Activated gamma-delta T cell treated with anti-CD3 and anti-CD28 coated beads, Interleukin-2, amount 50 U/mL, for 16 hours (primary cell): ENCODE results near the gene MOCS2.
"Not testable (repeated sequence)": the region's sequence is repeated elsewhere in the genome, so short reads cannot be mapped to it uniquely, and the experiment has no call there.

Experiments
- DNase-seq: peaks from one replicate; pipeline ENCODE4 v3.0.0-alpha.2; 2020; ENCODE audit warnings: low read depth

Gene MOCS2

GRCh38 chr5:53109443-53110127 lies at the start of gene MOCS2:
MOCS2 (minus strand) TSS chr5:53109757; CDS start chr5:53107174, 2,583 bp downstream.
- DNase-seq = peak; percentile 80

GRCh38 chr5:53151713-53152458 lies 42.3 kb upstream of the MOCS2 start:
- DNase-seq = no peak

GRCh38 chr5:53133020-53133419 lies 23.5 kb upstream of the MOCS2 start:
- no peak for DNase-seq

- DNase-seq = no peak
Observed at GRCh38 chr5:53130266-53130665, 20.7 kb upstream of the MOCS2 start.

- no peak for DNase-seq
Observed at GRCh38 chr5:53128481-53128880, 18.9 kb upstream of the MOCS2 start.

GRCh38 chr5:53127107-53127506 lies 17.6 kb upstream of the MOCS2 start:
- no peak for DNase-seq

GRCh38 chr5:53126521-53126920 lies 17.0 kb upstream of the MOCS2 start:
- no peak for DNase-seq

- DNase-seq = no peak
Observed at GRCh38 chr5:53123702-53124101, 14.1 kb upstream of the MOCS2 start.

- no peak for DNase-seq
Observed at GRCh38 chr5:53120165-53120564, 10.6 kb upstream of the MOCS2 start.

GRCh38 chr5:53118879-53119278 lies 9.3 kb upstream of the MOCS2 start:
- no peak for DNase-seq

- no peak for DNase-seq
Observed at GRCh38 chr5:53116597-53116996, 7.0 kb upstream of the MOCS2 start.

GRCh38 chr5:53114988-53115387 lies 5.4 kb upstream of the MOCS2 start:
- DNase-seq = no peak

GRCh38 chr5:53113947-53114346 lies 4.4 kb upstream of the MOCS2 start:
- no peak for DNase-seq

- no peak for DNase-seq
Observed at GRCh38 chr5:53112909-53113308, 3.4 kb upstream of the MOCS2 start.

GRCh38 chr5:53112307-53112706 lies 2.8 kb upstream of the MOCS2 start:
- not testable (repeated sequence) for DNase-seq

GRCh38 chr5:53111139-53111538 lies 1.6 kb upstream of the MOCS2 start:
- no peak for DNase-seq

- DNase-seq = no peak
Observed at GRCh38 chr5:53110156-53110555, 599 bp upstream of the MOCS2 start.

GRCh38 chr5:53109056-53109442 lies 508 bp downstream of the MOCS2 start:
- DNase-seq = no peak

- DNase-seq = no peak
Observed at GRCh38 chr5:53105611-53106300, 3.8 kb downstream of the MOCS2 start.

- DNase-seq = no peak
Observed at GRCh38 chr5:53100606-53101005, 9.0 kb downstream of the MOCS2 start.

GRCh38 chr5:53099546-53099945 lies 10.0 kb downstream of the MOCS2 start:
- DNase-seq = no peak

GRCh38 chr5:53095931-53096525 lies 13.5 kb downstream of the MOCS2 start:
- peak; percentile 62 for DNase-seq

- no peak for DNase-seq
Observed at GRCh38 chr5:53095217-53095616, 14.3 kb downstream of the MOCS2 start.
